Colonic mucosa (tissue), 4 donors: Measurements from ENCODE around the gene ARID1B. TPM values are rescaled to one million over a fixed set of nuclear protein-coding genes. Genes with fewer than 3 reads are reported as not detected.
"Not testable (repeated sequence)": the region's sequence is repeated elsewhere in the genome, so short reads cannot be mapped to it uniquely, and the experiment has no call there.

Experiments
- DNase-seq: peaks from one replicate; pipeline ENCODE4 v3.0.0-alpha.2; 2020
- H3K27ac ChIP-seq: fragments of 200-600 bp; one replicate; pipeline ENCODE4 v1.8.0; 2021
- H3K27me3 ChIP-seq: fragments of 200-600 bp; one replicate; pipeline ENCODE4 v1.8.0; 2021
- H3K36me3 ChIP-seq: fragments of 200-600 bp; one replicate; pipeline ENCODE4 v1.8.0; 2021
- H3K4me1 ChIP-seq: fragments of 200-600 bp; one replicate; pipeline ENCODE4 v1.8.0; 2021; ENCODE audit warnings: mild to moderate bottlenecking
- H3K4me3 ChIP-seq: fragments of 200-600 bp; one replicate; pipeline ENCODE4 v1.8.0; 2021
- H3K9ac ChIP-seq, 2 donors: one replicate each; pipeline ENCODE4 v1.7.0; 2013; ENCODE audit warnings: control low read depth in 2 of 2, low read depth in 2 of 2, low read length in 2 of 2
- H3K9me3 ChIP-seq: fragments of 200-600 bp; one replicate; pipeline ENCODE4 v1.8.0; 2021
- intact Hi-C: fragments of 100-400 bp; cut with DNase I; formaldehyde crosslinking; loops from one replicate; pipeline ENCODE4 v1.14.1; 2022
- total RNA-seq, 2 donors: library from RNA; stranded (reverse); fragmentation: NEBNext Ultra II Directional in 1 of 2; extraction: Animal tissue kit (Norgen Biotek cat#: 25700) in 1 of 2; gene quantifications; one replicate each; pipeline ENCODE4 v1.2.1, GENCODE V29; 2021
- TF ChIP-seq, protein P1 (sequence below): fragments of 200-600 bp; IDR thresholded peaks from one replicate; pipeline ENCODE4 v1.8.0; 2022; ENCODE audit warnings: antibody characterized with exemption, mild to moderate bottlenecking
- donor health status: healthy.
- donor health status: DM: no; HTN: no; CAD: no.
- donor health status: DM: no; HTN: no; CAD: no.

The ARID1B gene
- total RNA-seq, 2 donors from 2014 or later, result 61.3 to 71.5 TPM

DNA sequence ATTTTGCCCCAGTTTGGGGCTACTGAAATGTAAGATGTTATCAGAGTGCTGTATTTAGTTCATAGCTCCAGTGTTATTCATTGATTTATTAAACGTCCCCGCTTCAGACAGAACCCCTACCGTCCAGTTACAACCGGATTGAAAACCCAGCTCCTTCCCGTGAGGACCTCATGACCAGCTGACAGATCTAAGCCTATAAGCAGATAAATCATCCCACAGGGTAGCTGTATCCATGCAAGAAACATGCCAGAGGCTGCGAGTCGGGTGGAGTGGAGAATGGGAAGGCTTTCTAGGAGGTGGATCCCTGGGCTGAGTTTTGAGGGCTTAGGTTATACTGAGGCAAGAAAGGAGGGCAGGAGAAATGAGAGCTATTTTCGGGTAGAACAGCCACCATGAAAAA is 260.0 kb downstream of the ARID1B start:
- intact Hi-C loops, result loop anchor here (5.0 to 10.0 kb wide), 2 partner anchors 150 to 238 kb away; no protein-coding TSS in a partner anchor
- Histone ChIP-seq H3K9ac (no peak overlapping the region), H3K4me3 (no peak overlapping the region), H3K27me3 (no peaks in the 10 kb centered on the region), H3K9me3 (no peaks in the 10 kb centered on the region), H3K27ac (no peak overlapping the region), H3K4me1 (peaks cover 6% of the 10 kb centered on the region), H3K36me3 (no peaks in the 10 kb centered on the region)
- TF ChIP-seq, protein P1, sequence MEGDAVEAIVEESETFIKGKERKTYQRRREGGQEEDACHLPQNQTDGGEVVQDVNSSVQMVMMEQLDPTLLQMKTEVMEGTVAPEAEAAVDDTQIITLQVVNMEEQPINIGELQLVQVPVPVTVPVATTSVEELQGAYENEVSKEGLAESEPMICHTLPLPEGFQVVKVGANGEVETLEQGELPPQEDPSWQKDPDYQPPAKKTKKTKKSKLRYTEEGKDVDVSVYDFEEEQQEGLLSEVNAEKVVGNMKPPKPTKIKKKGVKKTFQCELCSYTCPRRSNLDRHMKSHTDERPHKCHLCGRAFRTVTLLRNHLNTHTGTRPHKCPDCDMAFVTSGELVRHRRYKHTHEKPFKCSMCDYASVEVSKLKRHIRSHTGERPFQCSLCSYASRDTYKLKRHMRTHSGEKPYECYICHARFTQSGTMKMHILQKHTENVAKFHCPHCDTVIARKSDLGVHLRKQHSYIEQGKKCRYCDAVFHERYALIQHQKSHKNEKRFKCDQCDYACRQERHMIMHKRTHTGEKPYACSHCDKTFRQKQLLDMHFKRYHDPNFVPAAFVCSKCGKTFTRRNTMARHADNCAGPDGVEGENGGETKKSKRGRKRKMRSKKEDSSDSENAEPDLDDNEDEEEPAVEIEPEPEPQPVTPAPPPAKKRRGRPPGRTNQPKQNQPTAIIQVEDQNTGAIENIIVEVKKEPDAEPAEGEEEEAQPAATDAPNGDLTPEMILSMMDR, result no peak
- DNase-seq, result no peak

DNA sequence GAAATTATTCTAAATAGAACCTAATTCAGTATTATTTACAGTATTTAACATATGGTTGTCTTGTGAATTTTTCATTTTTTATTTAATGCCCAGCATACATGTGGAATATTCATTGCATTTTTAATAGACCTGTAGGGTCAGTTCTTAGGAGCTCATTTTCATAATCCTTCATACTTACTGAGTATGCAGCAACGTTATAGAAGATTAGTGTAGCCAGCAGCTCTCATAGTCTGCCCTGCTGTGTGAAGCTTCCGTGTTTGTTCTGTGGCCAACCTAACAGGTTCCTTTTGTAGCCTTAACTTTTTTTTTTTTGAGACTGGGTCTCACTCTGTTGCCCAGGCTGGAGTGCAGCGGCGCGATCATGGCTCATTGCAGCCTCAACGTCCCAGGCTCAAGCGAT is 261.4 kb downstream of the ARID1B start:
- intact Hi-C loops, result loop anchor here (5.0 to 10.0 kb wide), 2 partner anchors 149 to 236 kb away; no protein-coding TSS in a partner anchor
- H3K9me3 ChIP-seq, result no peaks in the 10 kb centered on the region
- TF ChIP-seq, protein P1, result no peak

DNA sequence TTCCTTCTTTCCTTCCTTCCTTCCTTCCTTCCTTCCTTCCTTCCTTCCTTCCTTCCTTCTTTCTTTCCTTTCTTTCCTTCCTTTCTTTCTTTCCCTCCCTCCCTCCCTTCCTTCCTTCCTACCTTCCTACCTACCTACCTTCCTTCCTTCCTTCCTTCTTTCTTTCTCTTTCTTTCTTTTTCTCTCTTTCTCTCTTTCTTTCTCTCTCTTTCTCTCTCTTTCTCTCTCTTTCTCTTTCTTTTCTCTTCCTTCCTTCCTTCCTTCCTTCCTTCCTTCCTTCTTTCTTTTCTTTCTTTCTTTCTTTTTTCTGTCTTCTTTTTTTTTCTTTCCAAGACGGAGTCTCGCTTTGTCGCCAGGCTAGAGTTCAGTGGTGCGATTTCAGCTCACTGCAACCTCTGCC is 262.5 kb downstream of the ARID1B start:
- intact Hi-C loops, result loop anchor here (5.0 to 10.0 kb wide), 2 partner anchors 148 to 235 kb away; no protein-coding TSS in a partner anchor
- DNase-seq, H3K27ac ChIP-seq: not testable (repeated sequence)

More for the DNA sequence above, 261.4 kb downstream of the ARID1B start:
- Histone ChIP-seq H3K4me1 (peaks cover 6% of the 10 kb centered on the region), H3K4me3 (no peak overlapping the region), H3K27me3 (no peaks in the 10 kb centered on the region), H3K9ac (no peak overlapping the region), H3K27ac (no peak overlapping the region), H3K36me3 (no peaks in the 10 kb centered on the region)
- no peak for DNase-seq

DNA sequence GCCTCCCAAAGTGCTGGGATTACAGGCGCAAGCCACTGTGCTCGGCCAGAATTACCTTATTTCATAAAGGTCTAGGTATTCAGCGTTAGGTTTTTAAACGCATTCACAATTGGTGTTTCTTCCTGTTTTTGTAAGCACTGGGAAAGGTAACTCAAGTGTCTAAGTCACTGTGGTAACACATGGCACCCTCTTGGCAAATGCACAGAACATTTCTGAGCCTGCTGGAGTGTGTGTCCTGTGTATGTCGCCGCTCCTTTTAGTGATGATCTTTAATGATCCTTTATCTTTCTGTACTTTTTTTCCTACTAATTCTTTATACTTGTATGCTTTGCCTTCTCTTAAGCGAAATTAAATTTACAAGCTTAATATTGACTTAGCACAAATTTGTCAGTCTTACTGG is 263.0 kb downstream of the ARID1B start:
- H3K36me3 ChIP-seq, result no peaks in the 10 kb centered on the region
- no peaks in the 10 kb centered on the region for H3K27me3 ChIP-seq
- H3K27ac ChIP-seq, result no peak overlapping the region
- TF ChIP-seq, protein P1, result no peak
- no peak overlapping the region for H3K9ac ChIP-seq
- H3K4me1 ChIP-seq, result peaks cover 3% of the 10 kb centered on the region
- no peak overlapping the region for H3K4me3 ChIP-seq
- intact Hi-C loops, result no loop called here
- no peak for DNase-seq
- H3K9me3 ChIP-seq, result no peaks in the 10 kb centered on the region

More for the DNA sequence above, 262.5 kb downstream of the ARID1B start:
- H3K27me3 ChIP-seq, H3K36me3 ChIP-seq, H3K9me3 ChIP-seq, H3K4me3 ChIP-seq, H3K4me1 ChIP-seq, H3K9ac ChIP-seq: not testable (repeated sequence)

DNA sequence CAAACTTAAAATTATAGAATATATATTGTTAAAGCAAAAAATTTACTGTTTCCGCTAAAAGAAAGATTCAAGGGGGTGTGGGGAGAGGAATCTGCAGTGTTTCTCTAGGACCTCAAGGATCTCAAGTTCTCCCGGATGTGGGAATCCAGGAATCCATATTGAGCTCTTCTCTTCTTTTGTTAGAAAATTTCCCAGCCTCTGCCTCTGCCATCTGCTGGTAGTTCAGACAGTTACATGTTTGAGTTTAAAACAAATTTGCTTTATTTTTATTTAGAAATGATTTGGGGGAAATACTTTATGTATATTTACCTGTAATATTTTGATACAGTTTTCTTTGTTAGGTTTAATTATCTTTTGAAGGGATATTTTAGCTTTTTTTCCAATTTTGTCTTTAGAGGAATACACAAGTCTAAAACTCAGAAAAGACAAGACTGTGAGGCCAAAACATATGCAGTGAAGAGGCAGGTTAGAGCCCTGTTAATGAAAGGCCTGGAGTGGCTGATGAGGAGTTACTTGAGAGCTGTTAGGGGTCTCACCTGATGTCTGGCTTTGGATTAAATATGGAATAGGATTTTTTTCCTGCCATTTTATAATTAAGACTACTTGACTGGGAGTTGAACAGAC is 268.8 kb downstream of the ARID1B start:
- DNase-seq, result no peak
- H3K36me3 ChIP-seq, result no peaks in the 10 kb centered on the region
- H3K9ac ChIP-seq, result no peak overlapping the region
- H3K27ac ChIP-seq, result no peak overlapping the region
- H3K4me1 ChIP-seq, result no peaks in the 10 kb centered on the region
- H3K4me3 ChIP-seq, result no peak overlapping the region
- no peaks in the 10 kb centered on the region for H3K9me3 ChIP-seq
- TF ChIP-seq, protein P1, result peak; percentile 37
- no peaks in the 10 kb centered on the region for H3K27me3 ChIP-seq
- intact Hi-C loops, result no loop called here

DNA sequence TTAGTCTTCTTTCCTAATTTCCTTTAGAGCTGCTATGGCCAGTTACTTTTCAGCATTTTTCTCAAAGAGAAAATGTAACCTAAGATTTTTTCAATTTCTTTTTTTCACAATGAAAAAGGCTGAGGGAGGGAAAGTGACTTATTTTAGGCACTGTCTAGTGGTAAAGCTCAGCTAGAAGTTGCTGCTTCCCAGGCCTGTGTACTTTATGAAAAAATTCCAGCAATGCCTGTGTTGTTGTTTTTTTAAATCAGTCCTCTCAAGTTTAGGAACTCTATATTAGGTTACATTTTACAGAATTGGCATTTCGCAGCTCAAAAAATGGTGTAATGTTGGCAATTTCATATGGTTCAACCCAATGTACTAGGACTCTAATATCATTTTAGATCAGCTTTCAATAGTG is 269.6 kb downstream of the ARID1B start:
- intact Hi-C loops, result no loop called here
- Histone ChIP-seq H3K36me3 (no peaks in the 10 kb centered on the region), H3K27ac (no peak overlapping the region), H3K9me3 (no peaks in the 10 kb centered on the region), H3K27me3 (no peaks in the 10 kb centered on the region), H3K9ac (no peak overlapping the region), H3K4me3 (no peak overlapping the region), H3K4me1 (no peaks in the 10 kb centered on the region)
- no peak for DNase-seq
- TF ChIP-seq, protein P1, result no peak
